ENCODE results near the gene DLG2. TPM values are rescaled to one million over a fixed set of nuclear protein-coding genes. Genes with fewer than 3 reads are reported as not detected.

The DLG2 gene
- total RNA-seq, 4 donors from 2014 or later = 7.3 to 14.1 (median 11.1) TPM

DNA sequence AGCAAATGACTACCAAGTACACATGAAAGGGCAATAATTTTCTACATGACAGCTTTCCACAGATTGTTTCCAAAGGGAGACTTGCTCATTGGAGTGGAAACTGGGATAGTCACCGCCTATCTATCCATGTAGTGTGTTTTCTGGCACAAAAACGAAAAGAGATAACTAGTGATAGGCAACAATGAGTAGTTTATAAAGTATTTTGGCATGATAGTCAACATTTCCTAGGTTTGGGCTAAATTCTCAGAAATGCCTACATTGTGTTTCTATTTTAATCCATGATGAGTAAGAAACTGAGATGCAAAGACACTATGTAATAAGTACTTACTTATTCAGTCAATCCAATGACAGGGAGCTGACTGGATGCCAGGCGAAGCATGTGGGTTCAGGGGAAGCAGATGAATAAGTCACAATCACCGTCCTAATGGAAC, 1129.1 kb downstream of the DLG2 start:
- no peak for DNase-seq (ENCODE audit: extremely low spot score)
- TF ChIP-seq, protein P1, sequence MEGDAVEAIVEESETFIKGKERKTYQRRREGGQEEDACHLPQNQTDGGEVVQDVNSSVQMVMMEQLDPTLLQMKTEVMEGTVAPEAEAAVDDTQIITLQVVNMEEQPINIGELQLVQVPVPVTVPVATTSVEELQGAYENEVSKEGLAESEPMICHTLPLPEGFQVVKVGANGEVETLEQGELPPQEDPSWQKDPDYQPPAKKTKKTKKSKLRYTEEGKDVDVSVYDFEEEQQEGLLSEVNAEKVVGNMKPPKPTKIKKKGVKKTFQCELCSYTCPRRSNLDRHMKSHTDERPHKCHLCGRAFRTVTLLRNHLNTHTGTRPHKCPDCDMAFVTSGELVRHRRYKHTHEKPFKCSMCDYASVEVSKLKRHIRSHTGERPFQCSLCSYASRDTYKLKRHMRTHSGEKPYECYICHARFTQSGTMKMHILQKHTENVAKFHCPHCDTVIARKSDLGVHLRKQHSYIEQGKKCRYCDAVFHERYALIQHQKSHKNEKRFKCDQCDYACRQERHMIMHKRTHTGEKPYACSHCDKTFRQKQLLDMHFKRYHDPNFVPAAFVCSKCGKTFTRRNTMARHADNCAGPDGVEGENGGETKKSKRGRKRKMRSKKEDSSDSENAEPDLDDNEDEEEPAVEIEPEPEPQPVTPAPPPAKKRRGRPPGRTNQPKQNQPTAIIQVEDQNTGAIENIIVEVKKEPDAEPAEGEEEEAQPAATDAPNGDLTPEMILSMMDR (IDR thresholded peaks at IDR 0.05) = no peak
- no peak for TF ChIP-seq POLR2AphosphoS5 (IDR thresholded peaks at IDR 0.05)
- TF ChIP-seq POLR2A (IDR thresholded peaks at IDR 0.05; ENCODE audit: low read depth) = no peak
- Histone ChIP-seq H3K4me3 (no peak overlapping the region), H3K27me3 (no peaks in the 10 kb centered on the region), H3K4me1 (peaks cover 0 to 4% (median 0%) of the 10 kb centered on the region in 4 donors), H3K27ac (replicated peaks in 1 of 4) (no peak overlapping the region), H3K36me3 (no peaks in the 10 kb centered on the region), H3K9me3 (no peaks in the 10 kb centered on the region)
- intact Hi-C loops (cut with DNase I) = no loop called here
- 84% methylated on average over 4 of the region's 4 CpGs for WGBS

DNA sequence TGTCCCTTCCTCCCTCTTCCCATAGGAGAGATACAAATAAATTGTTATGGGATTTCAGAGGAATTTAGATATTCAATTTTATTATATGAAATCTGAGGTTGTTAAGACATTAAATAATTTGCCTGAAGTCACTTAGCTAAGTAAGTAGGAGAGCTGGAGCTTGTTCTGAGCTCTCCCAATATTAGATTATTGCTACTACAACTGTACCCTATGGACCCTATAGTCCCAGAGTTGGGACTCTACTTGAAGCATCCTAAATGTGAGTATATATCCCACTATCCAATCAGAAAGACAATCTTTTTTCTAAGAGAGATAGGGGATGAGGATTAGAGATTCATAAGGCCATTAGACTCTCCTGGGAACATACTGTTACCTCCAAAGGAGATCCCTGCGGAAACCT, 1130.0 kb downstream of the DLG2 start:
- Histone ChIP-seq H3K27ac (replicated peaks in 1 of 4) (no peak overlapping the region), H3K4me3 (no peak overlapping the region), H3K27me3 (no peaks in the 10 kb centered on the region), H3K4me1 (peaks cover 0 to 11% (median 2%) of the 10 kb centered on the region in 4 donors), H3K36me3 (no peaks in the 10 kb centered on the region), H3K9me3 (no peaks in the 10 kb centered on the region)
- TF ChIP-seq POLR2A (IDR thresholded peaks at IDR 0.05; ENCODE audit: low read depth) (no peak), EP300 (IDR thresholded peaks at IDR 0.05) (no peak), POLR2AphosphoS5 (IDR thresholded peaks at IDR 0.05) (no peak)
- TF ChIP-seq, protein P1 (IDR thresholded peaks at IDR 0.05) = no peak
- 91% methylated on average over 1 of the region's 1 CpG for WGBS
- intact Hi-C loops (cut with DNase I) = no loop called here
- DNase-seq (ENCODE audit: extremely low spot score) = no peak

DNA sequence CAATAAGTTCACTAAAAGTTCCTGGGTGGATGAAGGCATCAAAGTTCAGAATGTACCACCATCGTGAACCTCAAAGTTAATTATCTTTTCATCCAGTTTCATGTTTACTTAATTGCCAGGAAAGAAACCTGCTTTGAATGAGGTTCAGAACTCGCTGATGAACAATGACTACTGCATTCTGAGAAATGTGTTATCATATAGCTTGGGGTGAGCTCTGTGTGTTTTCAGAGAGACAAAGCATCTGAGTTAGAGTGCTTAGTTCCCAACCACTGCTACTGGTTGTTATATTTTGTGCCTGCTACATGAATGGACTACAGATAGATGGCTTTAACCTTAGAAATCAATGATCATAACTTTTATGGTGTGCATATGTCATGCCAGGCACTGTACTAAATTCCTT, 1131.0 kb downstream of the DLG2 start:
- H3K27ac ChIP-seq (replicated peaks in 1 of 4) = no peak overlapping the region
- H3K27me3 ChIP-seq = no peaks in the 10 kb centered on the region
- 90% methylated on average over 2 of the region's 2 CpGs for WGBS
- H3K9me3 ChIP-seq = no peaks in the 10 kb centered on the region
- H3K36me3 ChIP-seq = no peaks in the 10 kb centered on the region
- no peak for DNase-seq (ENCODE audit: extremely low spot score)
- H3K4me1 ChIP-seq = peaks cover 0 to 19% (median 7%) of the 10 kb centered on the region in 4 donors
- TF ChIP-seq POLR2A (IDR thresholded peaks at IDR 0.05; ENCODE audit: low read depth) = no peak
- TF ChIP-seq, protein P1 (IDR thresholded peaks at IDR 0.05) = no peak
- no peak for TF ChIP-seq EP300 (IDR thresholded peaks at IDR 0.05)
- TF ChIP-seq POLR2AphosphoS5 (IDR thresholded peaks at IDR 0.05) = no peak
- intact Hi-C loops (cut with DNase I) = no loop called here
- no peak overlapping the region for H3K4me3 ChIP-seq

DNA sequence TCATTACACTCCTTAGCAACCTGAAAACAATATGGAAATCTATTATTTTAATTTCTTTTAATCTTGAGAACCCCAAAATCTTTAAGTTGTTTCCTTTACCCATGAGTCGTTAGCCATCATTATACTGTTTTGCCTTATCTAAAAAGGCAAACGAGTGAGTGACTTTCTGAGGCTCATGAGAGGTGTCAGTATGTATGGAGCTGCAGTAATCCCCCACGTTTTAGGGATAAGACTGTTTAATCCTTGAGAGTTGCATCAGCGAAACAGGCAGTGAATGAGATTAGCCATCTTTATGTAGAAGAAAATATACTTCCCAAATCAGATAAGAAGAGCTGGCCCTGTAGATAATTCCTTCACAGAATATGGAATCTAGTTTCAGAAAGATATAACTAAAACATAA, 1147.0 kb downstream of the DLG2 start:
- 73% methylated on average over 4 of the region's 4 CpGs for WGBS

More for the DNA sequence above, 1147.0 kb downstream of the DLG2 start:
- TF ChIP-seq, protein P1 (IDR thresholded peaks at IDR 0.05) = no peak
- no peak for TF ChIP-seq EP300 (IDR thresholded peaks at IDR 0.05)
- no peak for TF ChIP-seq POLR2A (IDR thresholded peaks at IDR 0.05; ENCODE audit: low read depth)
- TF ChIP-seq POLR2AphosphoS5 (IDR thresholded peaks at IDR 0.05) = no peak
- no peak for DNase-seq (ENCODE audit: extremely low spot score)
- no peaks in the 10 kb centered on the region for H3K27me3 ChIP-seq
- no peaks in the 10 kb centered on the region for H3K36me3 ChIP-seq
- intact Hi-C loops (cut with DNase I) = no loop called here
- H3K27ac ChIP-seq (replicated peaks in 1 of 4) = no peak overlapping the region
- H3K4me3 ChIP-seq = no peak overlapping the region
- H3K9me3 ChIP-seq = no peaks in the 10 kb centered on the region
- no peaks in the 10 kb centered on the region for H3K4me1 ChIP-seq
